GM15510 (cell line): Measurements from ENCODE around the gene ZNF619.

ENCODE experiments used
- POLR2A ChIP-seq: IDR thresholded peaks from 3 replicates; pipeline ENCODE4 v1.6.1; 2011; ENCODE audit warnings: borderline replicate concordance; ENCODE audit not compliant: insufficient read length; ENCODE audit errors: extremely low read depth

Gene ZNF619

DNA sequence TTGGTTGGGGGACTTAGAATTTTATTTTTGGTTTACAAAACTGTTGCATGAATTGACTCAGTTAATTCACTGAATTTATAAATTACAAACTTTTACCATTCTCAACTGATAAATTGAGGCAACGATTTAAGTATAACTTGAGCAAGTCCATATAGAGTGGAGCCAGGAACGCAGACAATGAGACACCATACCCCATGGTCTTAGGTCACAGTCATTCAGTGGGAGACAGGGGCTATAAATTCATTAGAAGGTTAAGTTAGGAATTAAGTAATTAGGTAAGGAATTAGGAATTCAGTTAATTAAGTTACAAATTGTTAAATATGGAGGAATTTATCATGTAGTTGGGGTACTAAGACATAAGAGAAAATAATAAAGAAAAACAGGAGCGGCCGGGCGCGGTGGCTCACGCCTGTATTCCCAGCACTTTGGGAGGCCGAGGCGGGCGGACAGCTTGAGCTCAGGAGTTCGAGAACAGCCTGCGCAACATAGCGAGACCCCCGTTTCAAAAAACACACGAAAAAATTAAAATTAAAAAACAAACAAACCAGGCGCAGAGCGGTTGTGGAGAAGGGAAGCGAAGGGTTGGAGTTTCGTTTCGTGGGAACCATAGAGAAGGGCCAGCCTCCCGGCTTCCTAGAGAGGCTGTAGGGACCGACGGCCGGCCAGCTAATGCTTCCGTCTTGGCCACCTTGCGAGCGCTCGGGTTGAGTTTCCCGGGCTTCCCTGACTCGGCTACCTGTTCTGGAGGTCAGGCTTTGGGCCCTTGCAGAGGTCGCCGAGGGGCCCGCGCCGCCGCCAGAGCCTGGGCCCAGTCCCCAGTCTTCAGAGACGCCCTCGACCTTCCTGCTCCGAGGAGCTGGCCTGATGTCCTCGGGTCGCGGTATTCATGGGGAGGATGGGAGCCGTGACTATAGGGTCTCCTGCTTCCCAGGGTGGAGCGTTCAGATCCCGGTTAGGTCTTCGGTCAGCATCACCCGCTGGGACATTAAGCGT is at the start of gene ZNF619:
ZNF619 (plus strand) TSS at position 645 of the 993 bp plus-strand sequence. CDS start 858 bp downstream, outside the sequence.
- TF ChIP-seq POLR2A, result peak; percentile 63

DNA sequence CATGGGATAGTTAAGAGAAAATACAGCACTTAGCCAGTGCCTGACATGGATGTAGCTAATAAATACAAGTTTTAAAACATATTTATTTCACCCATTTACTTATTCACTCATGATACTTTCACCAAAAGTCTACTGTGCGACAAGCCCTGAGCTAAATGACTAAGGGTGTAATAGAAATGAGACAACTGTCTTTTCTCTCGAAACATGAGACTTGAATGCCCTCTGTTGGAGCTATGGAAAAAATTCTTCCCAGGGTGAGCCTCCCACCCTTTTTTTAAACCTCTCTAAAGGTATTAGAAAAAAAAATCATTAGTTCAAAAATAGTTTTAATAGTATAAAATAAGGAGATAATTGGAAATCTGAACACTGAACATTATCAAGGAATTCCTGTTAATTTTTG is 44.1 kb upstream of the ZNF619 start:
- TF ChIP-seq POLR2A, result no peak

DNA sequence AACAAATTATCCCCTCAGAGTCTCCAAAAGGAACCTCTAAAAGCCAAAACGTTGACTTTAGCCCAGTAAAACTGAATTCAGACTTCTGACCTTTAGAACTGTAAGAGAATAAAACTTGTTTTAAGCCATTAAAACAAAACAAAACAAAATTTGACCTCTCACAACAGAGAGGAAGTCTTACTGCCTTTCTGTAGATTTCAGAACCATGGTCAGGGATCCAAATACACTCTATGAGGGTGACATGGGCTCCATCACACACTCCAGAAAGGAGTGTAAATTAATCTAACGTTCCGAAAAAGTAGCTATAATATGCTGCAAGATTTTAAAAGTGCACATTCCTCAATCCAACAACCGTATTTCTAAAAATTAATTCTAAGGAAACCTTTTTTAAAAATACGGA is 39.0 kb upstream of the ZNF619 start:
- no peak for TF ChIP-seq POLR2A

- TF ChIP-seq POLR2A, result no peak
Observed at GRCh38 chr3:40445062-40445461, 31.9 kb upstream of the ZNF619 start.

DNA sequence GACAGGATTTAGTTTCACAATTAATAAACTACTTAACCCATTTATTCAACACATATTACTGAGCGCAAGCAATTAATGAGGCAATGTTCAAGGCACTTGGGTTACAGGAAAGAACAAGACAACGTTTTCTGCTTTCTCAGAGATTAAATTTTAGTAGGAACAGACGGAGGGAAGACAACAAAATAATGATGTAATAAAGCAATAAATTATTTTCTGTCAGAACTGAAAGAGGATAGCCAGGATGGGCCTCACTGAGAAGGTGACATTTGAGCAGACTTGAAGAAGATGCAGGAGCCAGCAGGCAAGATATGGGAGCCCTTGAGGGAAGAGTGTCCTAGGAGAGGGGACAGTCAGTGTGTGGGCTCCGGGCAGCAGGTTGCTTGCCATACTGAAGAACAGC is 31.0 kb upstream of the ZNF619 start:
- no peak for TF ChIP-seq POLR2A

GRCh38 chr3:40450438-40450837 is 26.5 kb upstream of the ZNF619 start:
- no peak for TF ChIP-seq POLR2A

- TF ChIP-seq POLR2A, result no peak
Observed at GRCh38 chr3:40451551-40451950, 25.4 kb upstream of the ZNF619 start.

GRCh38 chr3:40452057-40452456 is 24.9 kb upstream of the ZNF619 start:
- TF ChIP-seq POLR2A, result no peak

- no peak for TF ChIP-seq POLR2A
Observed at GRCh38 chr3:40452562-40452875, 24.4 kb upstream of the ZNF619 start.

- TF ChIP-seq POLR2A, result peak; percentile 70
Observed at GRCh38 chr3:40452876-40453730, 23.8 kb upstream of the ZNF619 start.

- TF ChIP-seq POLR2A, result no peak
Observed at GRCh38 chr3:40453933-40454332, 23.0 kb upstream of the ZNF619 start.

GRCh38 chr3:40455328-40455727 is 21.6 kb upstream of the ZNF619 start:
- TF ChIP-seq POLR2A, result no peak

DNA sequence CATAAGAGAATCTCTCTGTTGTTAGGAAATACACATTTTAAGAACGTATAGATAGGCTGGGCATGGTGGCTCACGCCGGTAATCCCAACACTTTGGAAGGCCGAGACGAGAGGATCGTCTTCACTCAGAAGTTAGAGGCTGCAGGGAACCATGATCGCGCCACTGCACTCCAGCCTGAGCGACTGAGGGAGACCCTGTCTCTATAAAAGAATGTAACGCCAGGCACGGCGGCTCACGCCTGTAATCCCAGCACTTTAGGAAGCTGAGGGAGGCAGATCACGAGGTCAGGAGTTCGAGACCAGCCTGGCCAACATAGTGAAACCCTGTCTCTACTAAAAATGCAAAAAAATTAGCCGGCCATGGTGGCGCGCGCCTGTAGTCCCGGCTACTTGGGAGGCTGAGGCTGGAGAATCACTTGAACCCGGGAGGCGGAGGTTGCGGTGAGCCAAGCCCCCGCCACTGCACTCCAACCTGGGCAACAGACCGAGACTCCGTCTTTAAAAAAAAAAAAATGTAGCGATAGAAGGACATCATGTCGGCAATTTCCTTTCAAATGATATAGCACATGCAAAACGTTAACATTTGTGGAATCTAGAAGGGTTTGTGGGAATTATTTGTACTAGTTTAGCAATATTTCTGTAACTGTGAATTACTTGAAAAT is 20.5 kb upstream of the ZNF619 start:
- no peak for TF ChIP-seq POLR2A

DNA sequence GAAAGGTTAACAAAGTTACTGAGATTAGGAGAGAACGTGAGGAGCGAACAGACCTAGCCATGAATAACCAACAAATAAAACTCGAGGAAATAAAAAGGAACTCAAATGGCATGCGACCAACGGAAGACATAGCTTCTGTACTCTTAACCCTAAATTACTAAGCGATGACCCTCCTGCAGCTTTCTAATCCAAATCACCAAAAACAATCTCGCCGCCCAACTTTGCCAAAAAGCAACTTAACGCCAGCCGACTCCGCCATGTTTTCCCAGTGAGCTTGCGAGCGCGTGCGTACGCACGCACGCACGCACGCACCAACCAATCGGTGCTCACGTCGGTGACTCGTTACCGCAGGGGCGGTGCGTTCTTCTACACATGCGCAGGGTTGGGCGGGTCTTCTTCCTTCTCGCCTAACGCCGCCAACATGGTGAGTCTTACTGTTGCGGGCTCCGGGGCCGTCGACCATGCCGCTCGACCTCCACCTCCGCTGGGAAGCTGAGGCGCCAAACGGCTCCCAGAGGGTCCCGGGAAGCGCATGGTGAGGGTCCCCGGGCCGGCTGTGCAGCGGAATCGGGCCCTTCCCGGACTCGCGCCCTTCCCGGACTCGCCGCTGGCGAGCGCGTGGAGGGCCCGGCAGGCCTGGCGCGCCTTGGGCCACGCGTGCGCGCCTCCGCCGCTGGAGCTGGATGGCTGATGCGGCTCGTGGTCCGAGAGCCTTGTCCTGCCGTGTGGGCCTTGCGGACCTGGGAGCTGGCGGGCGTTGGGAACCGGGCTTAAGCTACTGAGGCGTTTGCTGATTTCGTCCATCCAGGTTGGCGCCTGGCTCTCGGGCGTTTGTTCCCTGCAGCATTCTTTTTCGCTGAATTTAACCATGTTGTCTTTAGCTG is 19.7 kb upstream of the ZNF619 start, which contains the start of gene RPL14:
RPL14 (plus strand) TSS at position 400 of the 884 bp plus-strand sequence; CDS start at position 533, 133 bp downstream.
- peak; percentile 92 for TF ChIP-seq POLR2A
